DOHH2 (cell line): Measurements from ENCODE around the gene LATS2.

Source experiments
- EZH2phosphoT487 ChIP-seq: fragments of 200-600 bp; sonication (generic); IDR thresholded peaks from 2 replicates; pipeline ENCODE4 v1.6.1; 2017; ENCODE audit warnings: borderline replicate concordance, mild to moderate bottlenecking, antibody characterized with exemption, low read length, moderate library complexity, mixed read lengths
- TF ChIP-seq, protein P1 (sequence below): fragments of 200-600 bp; sonication (generic); IDR thresholded peaks from one replicate; pipeline ENCODE4 v1.5.1; 2014; ENCODE audit warnings: antibody characterized with exemption, mild to moderate bottlenecking, low read depth, low read length; ENCODE audit not compliant: poor library complexity, severe bottlenecking

GRCh38 chr13:20938302-20938701 is 123.1 kb downstream of the LATS2 start:
- TF ChIP-seq, protein P1, sequence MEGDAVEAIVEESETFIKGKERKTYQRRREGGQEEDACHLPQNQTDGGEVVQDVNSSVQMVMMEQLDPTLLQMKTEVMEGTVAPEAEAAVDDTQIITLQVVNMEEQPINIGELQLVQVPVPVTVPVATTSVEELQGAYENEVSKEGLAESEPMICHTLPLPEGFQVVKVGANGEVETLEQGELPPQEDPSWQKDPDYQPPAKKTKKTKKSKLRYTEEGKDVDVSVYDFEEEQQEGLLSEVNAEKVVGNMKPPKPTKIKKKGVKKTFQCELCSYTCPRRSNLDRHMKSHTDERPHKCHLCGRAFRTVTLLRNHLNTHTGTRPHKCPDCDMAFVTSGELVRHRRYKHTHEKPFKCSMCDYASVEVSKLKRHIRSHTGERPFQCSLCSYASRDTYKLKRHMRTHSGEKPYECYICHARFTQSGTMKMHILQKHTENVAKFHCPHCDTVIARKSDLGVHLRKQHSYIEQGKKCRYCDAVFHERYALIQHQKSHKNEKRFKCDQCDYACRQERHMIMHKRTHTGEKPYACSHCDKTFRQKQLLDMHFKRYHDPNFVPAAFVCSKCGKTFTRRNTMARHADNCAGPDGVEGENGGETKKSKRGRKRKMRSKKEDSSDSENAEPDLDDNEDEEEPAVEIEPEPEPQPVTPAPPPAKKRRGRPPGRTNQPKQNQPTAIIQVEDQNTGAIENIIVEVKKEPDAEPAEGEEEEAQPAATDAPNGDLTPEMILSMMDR = no peak
- TF ChIP-seq EZH2phosphoT487 = no peak
